LNCaP clone FGC (cell line): ENCODE results near the gene NMRK2.
"Not testable (repeated sequence)": the region's sequence is repeated elsewhere in the genome, so short reads cannot be mapped to it uniquely, and the experiment has no call there.

Experiments
- DNase-seq: peaks from one replicate; pipeline ENCODE4 v3.0.0-alpha.2; 2011; ENCODE audit warnings: low read depth
- H3K4me3 ChIP-seq: 2 replicates; pipeline ENCODE4 v1.5.1; 2011; ENCODE audit warnings: mild to moderate bottlenecking, low read depth, low read length, control low read depth
- TF ChIP-seq, protein P1 (sequence below): IDR thresholded peaks from 2 replicates; pipeline ENCODE4 v1.5.1; 2012; ENCODE audit warnings: mild to moderate bottlenecking; ENCODE audit not compliant: control insufficient read depth, insufficient read depth; ENCODE audit errors: extremely low read depth

NMRK2 gene

DNA sequence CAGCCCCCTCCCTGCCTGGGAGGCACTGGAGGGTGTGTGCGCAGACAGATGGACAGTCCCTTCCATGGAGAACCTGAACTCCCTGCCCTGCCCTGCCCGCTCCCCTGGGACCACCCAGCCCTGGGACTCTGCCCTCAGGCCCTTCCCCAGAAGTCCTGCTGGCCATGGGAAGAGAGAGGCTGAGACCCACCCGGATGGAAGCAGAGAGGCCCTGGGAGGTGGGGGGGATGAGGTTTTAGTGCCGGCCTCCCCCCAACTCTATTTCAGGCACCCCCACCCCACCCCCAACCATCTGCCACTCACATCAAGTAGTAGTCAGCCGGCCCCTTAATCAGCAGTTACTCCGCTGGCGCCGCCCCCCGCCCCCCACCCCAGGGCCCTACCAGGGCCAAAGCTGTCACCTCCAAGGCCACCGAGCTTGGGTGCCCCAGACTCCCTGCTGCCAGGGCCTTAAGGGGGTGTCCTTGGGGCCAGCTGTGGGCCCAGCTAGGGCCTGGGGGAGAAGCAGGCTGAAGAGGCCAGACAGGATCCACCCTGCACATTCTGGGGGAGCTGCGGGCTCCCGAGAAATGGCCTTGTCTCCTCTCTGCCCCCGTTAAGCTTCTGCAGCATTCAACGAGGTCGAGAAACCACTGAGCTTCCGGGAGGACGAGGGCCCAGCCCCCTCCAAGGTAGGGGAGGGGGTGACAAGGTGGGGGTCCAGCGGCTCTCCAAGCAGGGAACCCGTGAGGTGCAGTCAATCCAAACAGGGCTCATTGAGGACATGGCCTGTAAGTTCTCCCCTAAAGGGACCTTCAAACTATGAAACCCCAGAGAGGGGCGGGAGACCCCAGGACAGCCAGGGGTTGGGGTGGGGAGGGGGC is 17.4 kb downstream of the NMRK2 start:
- DNase-seq = no peak
- no peak overlapping the region for H3K4me3 ChIP-seq

DNA sequence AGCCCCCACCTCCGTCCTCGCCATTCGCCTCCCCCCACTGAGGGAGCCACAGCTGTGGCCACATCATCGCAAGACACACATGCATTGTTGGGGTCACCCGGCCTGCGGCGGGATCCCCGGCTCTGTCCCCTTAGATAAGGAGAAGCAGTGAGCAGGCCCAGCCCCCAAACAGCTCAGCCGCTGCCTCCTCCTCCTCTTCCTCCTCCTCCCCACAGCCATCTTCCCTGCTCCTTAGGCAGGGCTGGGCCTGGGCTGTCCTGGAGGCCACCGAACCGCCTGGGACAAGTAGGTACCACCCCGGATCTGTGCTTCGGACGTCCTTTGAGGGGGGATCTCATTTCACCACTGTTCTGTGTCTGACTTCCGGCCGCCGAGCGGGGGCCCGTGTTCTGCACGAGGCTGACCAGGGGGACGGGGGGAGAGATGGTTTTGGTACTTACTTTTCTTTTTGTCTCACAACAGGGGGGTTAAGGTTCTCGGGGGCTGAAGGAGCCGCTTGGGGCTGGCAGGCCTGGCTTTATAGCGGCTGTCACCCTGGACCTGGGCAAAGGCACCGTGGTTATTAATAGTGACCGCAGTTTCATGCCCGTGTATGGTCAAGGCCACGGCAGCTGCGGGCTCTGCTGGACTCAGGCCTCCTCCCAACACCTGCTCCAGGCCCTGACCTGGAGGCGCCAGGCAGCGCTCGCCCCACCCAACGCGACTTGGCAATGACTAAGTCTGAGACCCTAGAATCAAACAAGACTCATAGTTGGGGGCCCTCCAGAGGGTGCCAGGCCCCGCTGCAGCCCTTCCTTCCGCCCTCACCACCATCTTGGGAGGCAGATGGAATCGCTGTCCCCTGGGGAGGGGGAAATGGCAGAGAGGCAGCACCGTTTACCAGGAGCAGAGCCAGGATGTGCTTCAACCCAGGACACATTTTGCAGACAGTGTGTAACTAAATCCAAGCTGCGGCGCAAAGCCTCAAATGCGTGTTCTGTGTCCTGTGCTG is 18.3 kb downstream of the NMRK2 start:
- TF ChIP-seq, protein P1, sequence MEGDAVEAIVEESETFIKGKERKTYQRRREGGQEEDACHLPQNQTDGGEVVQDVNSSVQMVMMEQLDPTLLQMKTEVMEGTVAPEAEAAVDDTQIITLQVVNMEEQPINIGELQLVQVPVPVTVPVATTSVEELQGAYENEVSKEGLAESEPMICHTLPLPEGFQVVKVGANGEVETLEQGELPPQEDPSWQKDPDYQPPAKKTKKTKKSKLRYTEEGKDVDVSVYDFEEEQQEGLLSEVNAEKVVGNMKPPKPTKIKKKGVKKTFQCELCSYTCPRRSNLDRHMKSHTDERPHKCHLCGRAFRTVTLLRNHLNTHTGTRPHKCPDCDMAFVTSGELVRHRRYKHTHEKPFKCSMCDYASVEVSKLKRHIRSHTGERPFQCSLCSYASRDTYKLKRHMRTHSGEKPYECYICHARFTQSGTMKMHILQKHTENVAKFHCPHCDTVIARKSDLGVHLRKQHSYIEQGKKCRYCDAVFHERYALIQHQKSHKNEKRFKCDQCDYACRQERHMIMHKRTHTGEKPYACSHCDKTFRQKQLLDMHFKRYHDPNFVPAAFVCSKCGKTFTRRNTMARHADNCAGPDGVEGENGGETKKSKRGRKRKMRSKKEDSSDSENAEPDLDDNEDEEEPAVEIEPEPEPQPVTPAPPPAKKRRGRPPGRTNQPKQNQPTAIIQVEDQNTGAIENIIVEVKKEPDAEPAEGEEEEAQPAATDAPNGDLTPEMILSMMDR = no peak
- DNase-seq = no peak
- no peak overlapping the region for H3K4me3 ChIP-seq

More for the DNA sequence above, 17.4 kb downstream of the NMRK2 start:
- TF ChIP-seq, protein P1 = no peak

DNA sequence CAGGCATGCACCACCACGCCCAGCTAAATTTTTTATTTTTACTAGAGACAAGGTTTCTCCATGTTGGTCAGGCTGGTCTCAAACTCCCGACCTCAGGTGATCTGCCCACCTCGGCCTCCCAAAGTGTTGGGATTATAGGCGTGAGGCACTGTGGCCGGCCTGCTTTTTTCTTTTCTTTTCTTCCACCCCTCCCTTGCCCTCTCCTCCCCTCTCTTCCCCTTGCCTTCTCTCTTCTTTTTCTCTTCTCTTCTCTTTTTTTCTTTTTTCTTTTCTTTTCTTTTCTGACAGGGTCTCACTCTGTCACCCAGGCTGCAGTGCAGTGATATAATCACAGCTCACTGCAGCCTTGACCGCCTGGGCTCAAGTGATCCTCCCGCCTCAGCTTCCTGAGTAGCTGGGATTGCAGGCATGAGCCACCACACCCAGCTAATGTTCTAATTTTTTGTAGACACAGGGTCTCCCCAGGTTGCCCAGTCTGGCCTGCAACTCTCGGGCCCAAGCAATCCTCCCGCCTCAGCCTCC is 19.9 kb downstream of the NMRK2 start:
- not testable (repeated sequence) for H3K4me3 ChIP-seq, DNase-seq

DNA sequence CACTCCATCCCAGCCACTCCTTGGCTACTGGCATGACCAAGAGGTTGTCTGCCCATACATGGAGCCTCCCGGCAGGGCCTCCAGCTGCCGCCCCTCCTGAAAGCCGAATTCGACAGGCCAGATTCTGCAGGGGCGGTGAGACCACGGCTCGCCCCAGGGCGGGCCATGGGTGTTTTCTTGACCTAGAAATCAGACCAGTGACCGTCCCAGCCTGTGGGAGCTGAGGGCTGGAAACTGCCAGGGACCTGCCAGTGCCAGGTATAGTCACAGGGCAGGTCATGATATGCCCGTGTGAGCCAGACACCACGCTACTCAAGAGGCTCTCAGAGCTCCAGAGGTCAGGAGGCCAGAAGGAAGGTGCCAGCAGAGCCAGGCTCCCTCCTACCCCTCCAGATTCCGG is 21.2 kb downstream of the NMRK2 start:
- H3K4me3 ChIP-seq = no peak overlapping the region

DNA sequence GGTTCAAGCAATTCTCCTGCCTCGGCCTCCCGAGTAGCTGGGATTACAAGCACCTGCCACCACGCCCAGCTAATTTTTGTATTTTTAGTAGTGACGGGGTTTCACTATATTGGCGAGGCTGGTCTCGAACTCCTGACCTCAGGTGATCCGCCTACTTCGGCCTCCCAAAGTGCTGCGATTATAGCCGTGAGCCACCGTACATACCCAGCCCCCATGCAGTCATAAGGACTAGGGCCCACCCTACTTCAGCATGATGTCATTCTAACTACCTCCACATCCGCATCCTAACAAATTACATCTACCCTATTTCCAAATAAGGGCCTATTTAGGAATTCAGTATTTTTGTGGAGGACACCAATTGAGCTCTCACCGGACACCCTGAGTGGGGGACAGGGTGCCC is 22.4 kb downstream of the NMRK2 start:
- H3K4me3 ChIP-seq, DNase-seq: not testable (repeated sequence)

More for the DNA sequence above, 21.2 kb downstream of the NMRK2 start:
- TF ChIP-seq, protein P1 = no peak
- no peak for DNase-seq

DNA sequence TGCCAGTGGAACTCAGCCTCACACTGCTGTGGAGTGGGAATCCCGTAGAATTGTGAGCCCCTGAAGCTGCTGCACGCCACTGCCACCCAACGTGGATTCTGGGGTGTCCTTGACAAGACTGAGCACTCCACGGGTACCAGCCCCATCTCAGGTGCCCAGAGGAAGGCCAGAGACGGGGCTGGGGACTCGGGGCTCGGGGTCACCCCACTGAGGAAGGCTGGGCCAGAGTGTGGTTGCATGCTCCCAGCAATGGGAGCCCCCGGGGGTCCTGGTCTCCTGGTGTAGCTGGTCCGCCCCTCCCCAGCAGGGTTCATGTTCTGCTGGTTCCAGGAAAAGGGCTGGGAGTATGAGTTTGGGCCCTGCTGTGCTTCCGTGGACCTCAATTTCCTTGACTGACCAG is 22.8 kb downstream of the NMRK2 start:
- H3K4me3 ChIP-seq = no peak overlapping the region
- no peak for DNase-seq
- TF ChIP-seq, protein P1 = no peak

DNA sequence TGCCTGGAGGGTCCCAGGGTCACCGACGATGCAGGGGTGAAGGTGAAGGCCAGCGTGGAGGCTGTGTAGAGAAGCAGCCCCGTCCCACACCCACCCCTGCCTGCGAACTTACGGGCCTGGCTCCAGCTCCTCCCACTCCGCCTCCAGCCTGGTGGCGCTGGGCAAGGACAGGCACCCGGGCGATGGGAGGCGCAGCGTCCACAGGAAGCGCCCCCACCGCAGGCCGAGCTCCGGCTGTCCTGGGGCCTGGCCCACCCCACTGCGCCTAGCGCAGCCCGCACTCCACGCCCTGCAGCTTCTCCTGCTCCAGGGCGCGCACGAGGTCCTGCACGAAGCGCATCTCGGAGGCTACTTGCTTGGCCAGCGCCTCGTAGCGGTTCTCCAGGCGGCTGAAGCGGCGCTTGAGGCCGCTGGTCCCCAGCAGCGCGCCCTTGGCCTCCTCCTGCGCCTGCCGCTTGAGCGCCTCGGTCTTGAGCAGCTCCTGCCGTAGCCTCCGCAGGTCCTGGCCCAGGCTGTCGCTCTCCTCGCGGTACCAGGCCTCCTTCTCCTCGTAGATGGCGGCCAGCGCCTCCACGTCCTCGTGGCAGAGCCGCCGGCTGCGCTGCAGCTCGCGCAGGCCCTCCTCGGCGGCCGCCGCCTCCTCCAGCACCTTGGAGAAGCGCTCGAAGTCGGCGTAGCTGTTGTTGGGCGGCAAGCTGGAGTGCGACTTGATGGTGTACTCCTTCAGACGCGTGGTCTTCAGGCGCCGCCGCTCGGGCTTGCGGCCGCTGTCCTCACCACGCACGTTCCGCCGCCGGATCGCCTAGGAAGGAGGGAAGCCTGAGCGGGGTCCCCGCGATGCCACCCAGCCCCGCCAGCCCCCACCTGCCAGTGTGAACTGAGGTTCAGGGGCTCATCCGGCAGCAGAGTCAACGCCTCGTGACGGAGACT is 26.2 kb downstream of the NMRK2 start:
- no peak for DNase-seq
- no peak overlapping the region for H3K4me3 ChIP-seq
- TF ChIP-seq, protein P1 = no peak
